ENCODE data around the gene RGS19.

The RGS19 gene

GRCh38 chr20:64107736-64108457 lies 28.6 kb upstream of the RGS19 start:
- no peak for DNase-seq

GRCh38 chr20:64106981-64107735 lies 27.8 kb upstream of the RGS19 start, which contains the start of gene NPBWR2:
Gene NPBWR2 (minus strand): TSS chr20:64107565. CDS start chr20:64106831, 734 bp downstream.
- DNase-seq, result no peak

- no peak for DNase-seq
Observed at GRCh38 chr20:64106435-64106961, 27.2 kb upstream of the RGS19 start.

GRCh38 chr20:64105846-64106434 lies 26.6 kb upstream of the RGS19 start:
- DNase-seq, result no peak

GRCh38 chr20:64104667-64105451 lies 25.5 kb upstream of the RGS19 start:
- no peak for DNase-seq

GRCh38 chr20:64103871-64104666 lies 24.8 kb upstream of the RGS19 start:
- DNase-seq, result no peak

- no peak for DNase-seq
Observed at GRCh38 chr20:64102647-64103354, 23.5 kb upstream of the RGS19 start.

- DNase-seq, result no peak
Observed at GRCh38 chr20:64101731-64102621, 22.7 kb upstream of the RGS19 start.

- DNase-seq, result no peak
Observed at GRCh38 chr20:64100946-64101688, 21.8 kb upstream of the RGS19 start.

- DNase-seq, result no peak
Observed at GRCh38 chr20:64100566-64100888, 21.2 kb upstream of the RGS19 start.

- DNase-seq, result no peak
Observed at GRCh38 chr20:64099880-64100565, 20.7 kb upstream of the RGS19 start.

- no peak for DNase-seq
Observed at GRCh38 chr20:64099086-64099786, 19.9 kb upstream of the RGS19 start.

- DNase-seq, result no peak
Observed at GRCh38 chr20:64098471-64099013, 19.2 kb upstream of the RGS19 start.

- DNase-seq, result no peak
Observed at GRCh38 chr20:64096535-64096934, 17.2 kb upstream of the RGS19 start.

GRCh38 chr20:64095927-64096326 lies 16.6 kb upstream of the RGS19 start:
- no peak for DNase-seq

- DNase-seq, result no peak
Observed at GRCh38 chr20:64095455-64095854, 16.1 kb upstream of the RGS19 start.

- DNase-seq, result no peak
Observed at GRCh38 chr20:64093013-64093503, 13.7 kb upstream of the RGS19 start.
